ENCODE measurements around the gene RSBN1.

DNA sequence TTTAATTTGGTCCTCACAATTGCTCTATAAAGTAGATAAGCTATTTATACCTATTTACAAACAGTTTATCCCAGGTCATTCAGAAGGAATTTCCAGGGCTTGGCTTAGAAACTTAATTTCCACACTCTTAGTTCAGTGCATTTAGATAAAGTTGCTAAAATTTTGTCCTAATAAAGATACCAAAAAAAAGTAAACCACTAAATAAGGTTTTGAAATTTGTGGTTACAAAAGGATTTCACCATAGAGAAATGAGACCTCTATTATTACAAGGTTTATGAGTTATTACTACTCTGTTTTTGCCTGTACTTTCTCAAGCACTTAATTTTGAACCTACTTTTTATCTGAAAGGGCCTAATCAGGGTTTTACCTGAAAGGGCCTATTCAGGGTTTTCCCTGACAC is 36.8 kb upstream of the RSBN1 start:
- TF ChIP-seq, protein P1, sequence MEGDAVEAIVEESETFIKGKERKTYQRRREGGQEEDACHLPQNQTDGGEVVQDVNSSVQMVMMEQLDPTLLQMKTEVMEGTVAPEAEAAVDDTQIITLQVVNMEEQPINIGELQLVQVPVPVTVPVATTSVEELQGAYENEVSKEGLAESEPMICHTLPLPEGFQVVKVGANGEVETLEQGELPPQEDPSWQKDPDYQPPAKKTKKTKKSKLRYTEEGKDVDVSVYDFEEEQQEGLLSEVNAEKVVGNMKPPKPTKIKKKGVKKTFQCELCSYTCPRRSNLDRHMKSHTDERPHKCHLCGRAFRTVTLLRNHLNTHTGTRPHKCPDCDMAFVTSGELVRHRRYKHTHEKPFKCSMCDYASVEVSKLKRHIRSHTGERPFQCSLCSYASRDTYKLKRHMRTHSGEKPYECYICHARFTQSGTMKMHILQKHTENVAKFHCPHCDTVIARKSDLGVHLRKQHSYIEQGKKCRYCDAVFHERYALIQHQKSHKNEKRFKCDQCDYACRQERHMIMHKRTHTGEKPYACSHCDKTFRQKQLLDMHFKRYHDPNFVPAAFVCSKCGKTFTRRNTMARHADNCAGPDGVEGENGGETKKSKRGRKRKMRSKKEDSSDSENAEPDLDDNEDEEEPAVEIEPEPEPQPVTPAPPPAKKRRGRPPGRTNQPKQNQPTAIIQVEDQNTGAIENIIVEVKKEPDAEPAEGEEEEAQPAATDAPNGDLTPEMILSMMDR (IDR thresholded peaks at IDR 0.05 in 2 of 3, conservative IDR thresholded peaks at IDR 0.05 in 1 of 3; ENCODE audit: control insufficient read depth in 2 of 3, extremely low read depth in 1 of 3, insufficient read depth in 1 of 3, low read depth in 3 of 3, low read length in 3 of 3) = no peak
- TF ChIP-seq NBN (IDR thresholded peaks at IDR 0.05) = no peak
- no peak for TF ChIP-seq TAF1 (IDR thresholded peaks at IDR 0.05; ENCODE audit: borderline replicate concordance, low read depth, low read length)
- no peak for TF ChIP-seq CEBPB (IDR thresholded peaks at IDR 0.05; ENCODE audit: borderline replicate concordance in 1 of 2, low read depth in 2 of 2, low read length in 2 of 2)
- TF ChIP-seq, protein P2, sequence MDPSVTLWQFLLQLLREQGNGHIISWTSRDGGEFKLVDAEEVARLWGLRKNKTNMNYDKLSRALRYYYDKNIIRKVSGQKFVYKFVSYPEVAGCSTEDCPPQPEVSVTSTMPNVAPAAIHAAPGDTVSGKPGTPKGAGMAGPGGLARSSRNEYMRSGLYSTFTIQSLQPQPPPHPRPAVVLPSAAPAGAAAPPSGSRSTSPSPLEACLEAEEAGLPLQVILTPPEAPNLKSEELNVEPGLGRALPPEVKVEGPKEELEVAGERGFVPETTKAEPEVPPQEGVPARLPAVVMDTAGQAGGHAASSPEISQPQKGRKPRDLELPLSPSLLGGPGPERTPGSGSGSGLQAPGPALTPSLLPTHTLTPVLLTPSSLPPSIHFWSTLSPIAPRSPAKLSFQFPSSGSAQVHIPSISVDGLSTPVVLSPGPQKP (IDR thresholded peaks at IDR 0.05; ENCODE audit: low read depth, low read length) = no peak
- no peak for TF ChIP-seq SUZ12 (IDR thresholded peaks at IDR 0.05; ENCODE audit: unreplicated experiment)
- no peak for TF ChIP-seq ZZZ3 (IDR thresholded peaks at IDR 0.05; ENCODE audit: control insufficient read depth, insufficient read length, low read depth)
- no peak for TF ChIP-seq BACH1 (IDR thresholded peaks at IDR 0.05; ENCODE audit: borderline replicate concordance)
- no peak for TF ChIP-seq CHD2 (IDR thresholded peaks at IDR 0.05; ENCODE audit: borderline replicate concordance, low read depth, low read length)
- no peak for TF ChIP-seq POLR2A (IDR thresholded peaks at IDR 0.05; ENCODE audit: low read depth, low read length)

All from GM12878 (cell line).